NOMO-1 (cell line): ENCODE results near the gene MAVS.
"Not testable (repeated sequence)": the region's sequence is repeated elsewhere in the genome, so short reads cannot be mapped to it uniquely, and the experiment has no call there.

Experiments used
- DNase-seq, 2 experiments: peaks; one replicate each; lab custom pipeline; 2025; ENCODE audit not compliant: unreplicated experiment in 2 of 2; lab: John Stamatoyannopoulos, UW

MAVS gene

DNA sequence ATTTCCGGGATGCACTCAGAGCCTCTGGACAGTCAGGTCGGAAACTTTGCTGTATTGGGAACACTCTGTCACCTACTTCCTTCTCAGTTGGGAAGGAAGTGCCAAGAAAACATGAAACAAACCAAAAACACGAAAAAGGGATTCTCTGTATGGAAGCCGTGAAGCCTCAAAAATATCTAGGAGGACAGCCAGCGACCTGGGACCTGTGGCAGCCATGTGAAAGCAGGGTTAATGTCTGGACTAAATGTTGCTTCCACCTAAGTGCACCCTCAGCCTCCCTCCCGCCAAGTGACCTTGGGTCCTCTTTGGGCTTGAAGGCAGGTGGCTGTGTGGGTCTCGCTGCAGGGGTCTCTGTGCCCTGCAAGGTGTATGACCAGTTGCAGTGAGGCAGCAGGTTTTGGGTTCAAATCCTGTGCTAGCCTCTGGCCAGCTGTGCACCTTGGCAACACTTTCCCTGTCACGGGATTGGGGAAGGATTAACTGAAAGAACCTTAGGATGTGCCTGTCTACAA is 851 bp downstream of the MAVS start:
- DNase-seq: peak in 1 of 2 experiments; percentile 24

DNA sequence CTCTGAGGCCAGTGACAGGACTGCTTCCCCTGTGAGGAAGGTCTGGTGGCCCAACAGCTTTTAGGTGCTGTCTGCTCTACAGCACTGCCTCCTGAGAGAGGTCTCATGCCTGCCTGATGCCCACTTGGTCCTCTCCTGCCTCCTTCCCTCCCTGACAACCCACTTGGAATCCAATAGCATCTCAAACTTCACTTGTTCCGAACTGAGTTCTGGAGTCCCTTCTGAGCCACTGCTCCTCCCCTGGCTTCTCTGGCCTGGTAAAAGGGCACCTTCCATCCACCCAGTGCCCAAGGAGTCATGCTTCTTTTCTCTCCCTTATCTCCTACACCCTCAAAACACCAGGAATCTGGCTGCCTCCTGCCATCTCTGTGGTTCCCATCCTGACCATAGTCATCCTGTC is 1.9 kb downstream of the MAVS start:
- no peak for DNase-seq

DNA sequence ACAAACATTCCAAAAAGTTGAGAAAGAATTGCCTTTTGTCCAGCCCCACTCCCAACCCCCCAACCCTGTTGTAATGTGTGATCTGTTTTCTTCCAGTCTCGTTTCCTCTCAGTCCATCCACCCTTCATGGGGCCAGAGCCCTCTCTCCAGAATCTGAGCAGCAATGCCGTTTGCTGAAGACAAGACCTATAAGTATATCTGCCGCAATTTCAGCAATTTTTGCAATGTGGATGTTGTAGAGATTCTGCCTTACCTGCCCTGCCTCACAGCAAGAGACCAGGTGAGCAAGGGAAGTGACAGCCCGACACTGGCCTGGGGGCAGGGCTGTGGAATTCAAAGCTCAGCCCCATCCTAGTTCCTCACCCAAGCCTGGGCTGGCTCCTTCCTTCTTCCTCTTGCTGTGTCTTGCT is 7.8 kb downstream of the MAVS start:
- DNase-seq: no peak

DNA sequence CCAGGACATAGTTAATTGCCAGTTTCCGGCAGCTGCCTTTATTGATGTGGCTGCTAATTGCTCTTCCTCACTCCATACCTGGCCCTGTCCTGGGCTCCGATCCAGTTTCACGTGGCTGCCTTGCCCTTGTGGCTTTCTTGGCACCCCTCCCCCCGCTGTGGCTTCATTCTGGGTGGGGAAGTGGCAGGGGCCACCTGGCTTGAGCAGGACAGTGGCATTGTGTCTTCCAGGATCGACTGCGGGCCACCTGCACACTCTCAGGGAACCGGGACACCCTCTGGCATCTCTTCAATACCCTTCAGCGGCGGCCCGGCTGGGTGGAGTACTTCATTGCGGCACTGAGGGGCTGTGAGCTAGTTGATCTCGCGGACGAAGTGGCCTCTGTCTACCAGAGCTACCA is 10.8 kb downstream of the MAVS start:
- DNase-seq: no peak

DNA sequence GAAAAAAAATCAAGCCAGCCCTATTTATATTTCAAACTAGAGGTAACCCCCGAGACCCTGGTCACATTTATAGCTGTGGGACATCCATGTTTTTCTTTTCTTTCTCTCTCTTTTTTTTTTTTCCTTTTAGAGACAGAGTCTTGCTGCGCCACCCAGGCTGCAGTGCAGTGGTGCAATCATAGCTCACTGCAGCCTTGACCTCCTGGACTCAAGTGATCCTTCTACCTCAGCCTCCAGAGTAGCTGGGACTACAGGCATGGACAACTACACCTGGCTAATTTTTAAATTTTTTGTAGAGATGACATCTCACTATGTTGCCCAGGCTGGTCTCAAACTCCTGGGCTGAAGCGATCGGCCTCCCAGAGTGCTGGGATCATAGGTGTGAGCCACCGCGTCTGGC is 12.1 kb downstream of the MAVS start:
- no peak for DNase-seq

DNA sequence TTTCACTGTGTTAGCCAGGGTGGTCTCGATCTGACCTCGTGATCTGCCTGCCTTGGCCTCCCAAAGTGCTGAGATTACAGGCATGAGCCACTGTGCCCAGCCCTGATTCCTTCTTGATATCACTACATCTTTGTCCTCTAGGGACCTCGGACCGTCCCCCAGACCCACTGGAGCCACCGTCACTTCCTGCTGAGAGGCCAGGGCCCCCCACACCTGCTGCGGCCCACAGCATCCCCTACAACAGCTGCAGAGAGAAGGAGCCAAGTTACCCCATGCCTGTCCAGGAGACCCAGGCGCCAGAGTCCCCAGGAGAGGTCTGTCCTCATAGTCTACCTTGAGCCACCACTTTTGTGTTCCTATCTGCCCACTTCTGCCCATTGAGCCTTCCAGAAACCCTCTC is 14.6 kb downstream of the MAVS start:
- no peak for DNase-seq

DNA sequence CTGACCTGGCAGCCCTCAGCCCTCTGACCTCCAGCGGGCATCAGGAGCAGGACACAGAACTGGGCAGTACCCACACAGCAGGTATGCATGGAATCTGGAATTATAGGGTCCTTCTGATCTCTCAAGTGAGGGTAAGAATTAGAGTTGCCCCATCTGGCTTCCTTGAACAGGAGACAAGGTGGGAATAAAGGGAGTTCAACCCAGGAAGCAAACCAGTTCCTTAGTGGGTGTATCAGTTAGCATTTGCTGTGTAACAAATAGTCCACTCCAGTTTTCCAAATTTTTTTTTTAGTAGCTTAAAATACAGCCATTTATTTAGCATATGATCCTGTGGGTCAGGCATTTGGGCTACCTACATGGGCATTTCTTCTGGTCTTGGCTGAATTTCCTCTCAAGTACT is 15.7 kb downstream of the MAVS start:
- DNase-seq: no peak

DNA sequence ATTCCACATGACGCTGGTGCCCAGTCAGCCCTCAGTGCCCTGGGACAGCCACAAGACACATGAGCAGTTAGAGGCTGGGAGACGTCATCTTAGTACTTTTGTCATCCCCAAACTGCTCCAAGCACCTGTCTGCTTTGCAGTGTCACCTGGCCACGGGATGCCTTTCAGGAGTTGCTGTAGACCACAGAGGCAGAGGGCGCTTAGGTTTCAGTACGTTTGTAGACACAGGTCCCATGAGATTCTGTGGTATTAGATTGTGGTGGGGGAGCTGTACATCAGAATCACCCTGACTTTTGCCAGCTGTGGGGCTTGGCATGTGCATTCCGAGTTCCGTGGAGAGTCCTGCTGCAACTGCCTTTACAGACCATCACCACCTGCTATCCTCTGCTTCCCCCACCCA is 16.7 kb downstream of the MAVS start:
- no peak for DNase-seq

DNA sequence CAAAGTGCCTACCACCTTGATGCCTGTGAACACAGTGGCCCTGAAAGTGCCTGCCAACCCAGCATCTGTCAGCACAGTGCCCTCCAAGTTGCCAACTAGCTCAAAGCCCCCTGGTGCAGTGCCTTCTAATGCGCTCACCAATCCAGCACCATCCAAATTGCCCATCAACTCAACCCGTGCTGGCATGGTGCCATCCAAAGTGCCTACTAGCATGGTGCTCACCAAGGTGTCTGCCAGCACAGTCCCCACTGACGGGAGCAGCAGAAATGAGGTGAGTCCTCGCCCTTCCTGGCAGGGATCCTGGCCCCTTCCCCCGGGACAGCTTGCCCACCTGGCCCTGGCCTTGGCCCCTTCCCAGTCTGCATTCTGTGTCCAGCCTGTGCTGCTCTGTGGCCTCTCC is 17.9 kb downstream of the MAVS start:
- DNase-seq: no peak

DNA sequence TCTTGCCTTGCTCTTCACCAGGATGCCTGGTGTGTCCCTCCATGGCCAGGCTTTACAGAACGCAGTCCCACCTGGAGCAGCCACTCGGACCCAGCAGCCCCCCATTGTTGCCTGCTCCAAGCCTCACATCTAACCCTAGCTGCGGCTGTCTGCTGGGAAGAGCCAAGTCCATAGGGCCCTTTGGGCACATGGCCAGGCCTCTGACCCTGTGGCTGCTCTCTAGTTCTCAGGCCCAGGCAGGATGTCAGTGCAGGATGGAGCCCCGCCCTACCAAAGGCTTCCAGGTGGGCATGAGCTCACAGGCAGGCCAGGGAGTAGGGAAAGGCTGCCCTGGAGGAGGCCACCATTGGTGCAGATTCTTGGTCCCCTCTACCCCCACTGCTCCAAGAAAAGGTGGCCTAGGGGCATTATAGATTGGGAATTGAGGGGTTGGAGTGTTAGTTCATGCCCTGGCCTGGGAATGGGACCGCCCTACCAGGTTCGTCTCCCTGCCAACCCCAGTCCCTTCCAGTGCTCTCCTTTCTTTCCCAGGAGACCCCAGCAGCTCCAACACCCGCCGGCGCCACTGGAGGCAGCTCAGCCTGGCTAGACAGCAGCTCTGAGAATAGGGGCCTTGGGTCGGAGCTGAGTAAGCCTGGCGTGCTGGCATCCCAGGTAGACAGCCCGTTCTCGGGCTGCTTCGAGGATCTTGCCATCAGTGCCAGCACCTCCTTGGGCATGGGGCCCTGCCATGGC is 18.7 kb downstream of the MAVS start:
- DNase-seq: no peak

DNA sequence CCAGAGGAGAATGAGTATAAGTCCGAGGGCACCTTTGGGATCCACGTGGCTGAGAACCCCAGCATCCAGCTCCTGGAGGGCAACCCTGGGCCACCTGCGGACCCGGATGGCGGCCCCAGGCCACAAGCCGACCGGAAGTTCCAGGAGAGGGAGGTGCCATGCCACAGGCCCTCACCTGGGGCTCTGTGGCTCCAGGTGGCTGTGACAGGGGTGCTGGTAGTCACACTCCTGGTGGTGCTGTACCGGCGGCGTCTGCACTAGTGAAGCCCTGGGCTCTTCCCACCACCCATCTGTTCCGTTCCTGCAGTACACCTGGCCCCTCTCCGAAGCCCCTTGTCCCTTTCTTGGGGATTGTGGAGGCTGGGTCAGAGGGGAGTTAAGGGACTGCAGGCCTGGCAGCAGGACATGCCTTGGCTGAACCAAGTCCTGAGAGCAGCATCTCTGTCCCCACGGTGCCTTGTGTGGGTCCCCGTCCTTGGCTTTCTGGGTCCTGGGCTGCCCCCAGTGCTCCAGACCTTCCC is 19.3 kb downstream of the MAVS start:
- no peak for DNase-seq

DNA sequence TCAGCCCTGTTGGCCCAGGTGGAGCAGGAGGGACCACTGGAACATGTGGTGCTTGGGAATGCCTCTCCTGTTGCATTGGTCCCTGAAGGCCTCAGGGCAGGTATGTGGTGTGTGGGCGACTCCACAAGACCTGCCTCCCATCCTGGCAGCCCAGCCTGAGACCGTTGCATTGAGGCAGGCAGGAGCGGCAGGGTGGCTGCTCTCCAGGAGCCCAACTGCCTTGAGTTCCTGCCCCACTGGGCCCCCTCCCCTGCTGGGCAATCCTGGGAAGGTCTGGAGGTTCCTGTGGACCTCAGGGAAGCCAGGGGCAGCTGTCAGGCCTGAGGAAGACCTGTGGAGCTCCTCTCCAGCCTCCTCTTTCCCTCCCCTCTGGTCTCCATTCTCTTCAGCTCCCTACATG is 19.8 kb downstream of the MAVS start:
- no peak for DNase-seq

DNA sequence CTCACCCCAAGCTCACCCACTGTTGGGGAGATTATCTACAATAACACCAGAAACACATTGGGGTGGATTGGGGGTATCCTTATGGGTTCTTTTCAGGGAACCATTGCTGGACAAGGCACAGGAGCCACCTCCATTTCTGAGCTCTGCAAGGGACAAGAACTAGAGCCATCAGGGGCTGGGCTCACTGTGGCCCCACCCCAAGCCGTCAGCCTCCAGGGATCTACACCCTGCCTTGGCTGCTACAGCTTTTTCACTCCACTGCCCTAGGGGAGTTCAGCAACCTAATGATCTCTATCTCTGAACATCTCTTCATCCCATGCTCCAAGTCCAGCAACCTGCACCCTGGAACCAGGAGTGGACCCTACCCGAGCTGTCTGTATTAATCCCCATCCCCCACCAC is 21.2 kb downstream of the MAVS start:
- no peak for DNase-seq

DNA sequence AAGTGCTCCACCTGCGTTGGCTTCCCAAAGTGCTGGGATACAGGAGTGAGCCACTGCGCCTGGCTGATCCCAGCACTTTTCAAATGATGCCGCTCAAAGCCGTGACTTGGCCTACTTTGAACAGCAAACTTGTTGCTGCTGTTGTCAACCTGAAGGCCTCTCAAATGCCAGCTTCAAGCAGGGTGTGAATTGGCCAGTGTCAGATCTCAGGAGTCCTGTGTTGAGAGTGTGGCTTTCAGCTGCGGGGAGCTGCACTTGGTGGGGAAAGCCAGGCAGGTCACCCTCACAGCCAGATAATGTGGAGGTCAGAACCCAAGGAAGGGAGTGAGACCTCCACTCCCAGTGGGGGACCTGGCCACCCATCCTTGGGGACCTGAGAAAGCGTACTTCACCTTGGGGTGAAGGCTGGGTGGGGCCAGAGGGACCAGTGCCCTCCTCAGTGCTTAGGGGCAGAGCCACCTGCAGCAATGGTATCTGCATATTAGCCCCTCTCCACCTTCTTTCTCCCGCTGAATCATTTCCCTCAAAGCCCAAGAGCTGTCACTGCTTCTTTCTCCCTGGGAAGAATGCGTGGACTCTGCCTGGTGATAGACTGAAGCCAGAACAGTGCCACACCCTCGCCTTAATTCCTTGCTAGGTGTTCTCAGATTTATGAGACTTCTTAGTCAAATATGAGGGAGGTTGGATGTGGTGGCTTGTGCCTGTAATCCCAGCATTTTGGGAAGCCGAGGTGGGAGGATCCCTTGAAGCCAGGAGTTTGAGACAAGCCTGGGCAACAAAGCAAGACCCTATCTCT is 23.4 kb downstream of the MAVS start:
- DNase-seq: no peak

DNA sequence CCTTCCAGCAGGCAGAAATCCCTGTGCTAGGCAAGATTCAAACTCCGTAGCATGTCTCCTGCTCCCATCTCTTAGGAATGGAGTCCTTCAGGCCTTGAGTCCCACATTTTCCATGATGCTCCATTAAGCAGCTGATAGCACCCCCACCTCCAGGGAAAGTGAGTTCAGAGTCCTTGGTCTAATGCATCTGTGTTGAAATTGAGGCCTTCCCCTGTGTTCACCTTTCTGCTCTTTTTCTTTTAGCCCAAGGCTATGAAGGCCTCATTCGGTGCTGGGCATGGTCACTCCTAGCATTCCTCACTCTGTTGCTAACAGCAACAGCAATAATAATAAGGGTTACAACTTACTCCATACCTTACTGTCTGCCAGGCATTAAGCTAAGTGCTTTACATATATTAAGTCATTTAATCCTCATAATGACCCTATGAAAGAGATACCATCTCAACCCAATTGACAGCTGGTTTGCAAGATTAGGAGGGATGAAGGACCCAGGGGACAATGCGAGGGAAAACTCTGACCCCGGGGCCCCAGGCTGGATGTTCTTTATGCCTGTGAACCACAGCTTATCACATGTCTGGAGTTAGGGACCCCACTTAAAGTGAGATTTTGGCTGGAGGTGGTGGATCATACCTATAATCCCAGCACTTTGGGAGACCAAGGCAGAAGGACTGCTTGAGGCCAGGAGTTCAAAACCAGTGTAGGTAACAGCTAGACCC is 25.1 kb downstream of the MAVS start:
- DNase-seq: no peak

DNA sequence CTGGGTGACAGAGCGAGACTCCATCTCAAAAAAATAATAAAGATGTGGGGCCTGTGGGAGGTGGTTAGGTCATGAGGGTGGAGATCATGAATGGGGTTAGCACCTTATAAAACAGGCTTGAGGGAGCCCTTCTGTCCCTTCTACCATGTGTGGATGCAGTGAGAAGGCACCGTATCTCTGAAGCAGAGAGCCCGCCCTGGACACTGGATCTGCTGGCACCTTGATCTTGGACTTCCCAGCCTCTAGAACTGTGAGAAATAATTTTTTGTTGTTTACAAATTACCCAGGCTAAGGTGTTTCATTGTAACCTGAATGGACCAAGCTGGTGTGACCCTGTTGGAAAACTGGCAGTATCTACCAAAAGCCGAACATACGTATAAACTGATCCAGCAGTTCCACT is 26.9 kb downstream of the MAVS start:
- DNase-seq: no peak

DNA sequence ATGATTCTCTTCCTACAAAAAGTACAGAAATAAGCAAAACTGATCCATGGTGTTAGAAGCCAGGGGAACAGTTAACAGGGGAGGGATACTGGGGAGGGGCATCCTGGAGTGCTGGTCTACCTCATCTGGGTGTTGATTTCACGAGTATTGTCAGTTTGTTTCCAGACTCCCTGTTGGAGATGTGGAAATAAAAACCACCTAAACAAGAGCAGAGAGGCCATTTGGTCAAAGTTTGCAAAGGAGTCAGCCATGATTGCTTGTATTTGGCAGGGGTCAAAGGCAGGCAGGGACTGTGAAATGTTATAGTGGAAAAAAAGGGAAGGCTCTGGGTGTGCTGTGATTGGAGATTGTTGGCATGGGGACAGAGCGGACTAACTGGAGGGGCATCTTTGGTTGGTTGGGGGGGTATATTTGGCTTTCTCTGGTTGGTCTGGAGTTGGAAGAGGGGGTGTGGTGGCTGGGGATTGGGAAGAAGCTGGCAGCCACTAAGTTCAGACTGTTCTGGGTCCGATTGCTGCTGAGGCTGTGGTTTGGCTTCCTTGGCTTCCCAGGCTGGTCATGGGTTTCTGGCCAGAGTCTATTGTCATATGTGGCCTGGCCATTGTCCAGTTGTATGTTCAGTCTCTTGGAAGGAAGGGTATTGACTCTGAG is 27.7 kb downstream of the MAVS start:
- DNase-seq: no peak

DNA sequence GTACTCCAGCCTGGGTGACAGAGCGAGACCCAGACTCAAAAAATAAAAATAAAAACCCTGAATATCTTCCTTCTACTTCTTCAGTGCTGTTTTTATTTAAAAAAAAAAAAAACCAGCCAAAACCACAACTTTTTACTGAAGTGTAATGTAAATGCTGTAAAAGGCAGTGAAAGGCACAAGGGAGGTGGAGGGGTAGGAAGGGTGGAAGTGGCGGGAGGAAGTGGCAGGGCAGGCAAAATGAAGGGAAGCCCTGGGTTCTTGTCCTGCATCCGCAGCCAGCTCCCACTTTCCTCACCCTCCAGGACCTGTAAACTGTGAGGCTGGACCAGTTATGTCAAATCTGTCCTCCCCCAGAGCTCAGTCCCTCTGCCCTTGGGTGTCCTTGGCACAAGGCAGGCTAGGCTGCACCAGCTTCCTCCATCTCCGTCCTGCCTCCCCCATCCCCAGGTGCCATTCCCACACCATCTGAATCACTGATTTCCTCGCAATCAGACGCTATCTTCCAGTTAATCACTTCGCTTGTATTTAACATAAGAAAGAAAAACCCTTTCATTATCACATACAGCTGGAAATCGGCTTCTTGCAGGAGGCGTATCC is 28.8 kb downstream of the MAVS start:
- no peak for DNase-seq

DNA sequence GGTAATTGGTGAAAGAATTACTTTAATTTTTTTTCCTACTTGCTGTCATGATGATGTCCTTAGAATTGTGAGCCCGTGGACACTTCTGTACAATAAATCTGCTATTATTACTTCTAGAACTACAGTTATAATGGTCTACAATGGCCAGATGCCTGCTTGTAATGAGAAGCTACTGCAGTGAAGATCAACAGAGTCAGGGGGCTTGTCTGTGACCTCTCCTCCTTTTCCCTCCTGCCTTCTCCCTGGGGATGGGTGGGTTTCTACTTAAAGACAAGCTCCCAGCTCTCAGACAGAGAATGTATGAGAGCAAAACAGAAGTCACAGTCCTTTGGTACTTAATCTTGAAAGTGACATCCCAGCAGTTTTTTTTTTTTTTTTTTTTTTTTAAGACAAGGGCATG is 29.4 kb downstream of the MAVS start:
- no peak for DNase-seq

DNA sequence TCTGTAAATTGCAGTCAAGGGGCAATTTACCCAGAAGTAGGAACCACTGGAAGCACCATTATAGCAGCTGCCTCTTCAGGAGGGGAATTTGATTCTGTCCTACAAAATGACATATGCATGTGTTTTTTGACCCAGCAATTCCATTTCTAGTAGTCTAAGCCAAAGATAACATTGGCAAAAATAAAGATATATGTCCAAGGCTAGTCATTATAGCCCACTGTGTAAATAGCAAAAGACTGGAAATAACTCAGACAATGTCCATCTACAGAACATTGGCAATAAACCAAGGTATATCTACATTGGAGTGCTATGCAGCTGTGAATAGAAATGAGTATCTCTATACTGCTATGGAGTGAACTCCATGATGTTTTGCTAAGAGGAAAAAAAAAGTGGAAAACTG is 30.0 kb downstream of the MAVS start:
- DNase-seq: no peak

DNA sequence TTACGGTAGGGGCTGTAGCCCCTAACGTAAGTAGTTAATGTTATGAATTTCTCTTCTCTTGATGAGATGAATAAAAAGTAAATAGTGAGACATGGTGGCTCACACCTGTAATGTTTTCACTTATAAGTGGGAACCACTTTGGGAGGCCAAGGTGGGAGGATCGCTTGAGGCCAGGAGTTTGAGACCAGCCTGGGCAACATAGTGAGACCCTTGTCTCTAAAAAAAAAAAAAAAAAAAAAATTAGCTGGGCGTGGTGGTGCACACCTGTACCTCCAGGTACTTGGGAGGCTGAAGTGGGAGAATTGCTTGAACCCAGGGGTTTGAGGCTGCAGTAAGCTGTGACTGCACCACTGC is 32.3 kb downstream of the MAVS start:
- not testable (repeated sequence) for DNase-seq
